ENCODE measurements around the gene SAFB.

GRCh38 chr19:5680084-5680436 is 57.2 kb downstream of the SAFB start:
- TF ChIP-seq CTCF (IDR thresholded peaks at IDR 0.05) (no peak), TCF7L2 (IDR thresholded peaks at IDR 0.05; ENCODE audit: low read depth, low read length) (no peak), POLR2AphosphoS5 (IDR thresholded peaks at IDR 0.05; ENCODE audit: low read depth, low read length) (no peak)

All from Panc1 (cell line).